Effector memory CD4-positive, alpha-beta T cell (primary cell): ENCODE results near the gene RALGPS1.
A peak's percentile ranks its signal among the peaks of the same experiment; 100 is the strongest.

ENCODE experiments used
- DNase-seq, 3 donors: peaks; one replicate each; pipeline ENCODE4 v3.0.0-alpha.2; 2020
- H3K27ac ChIP-seq: 2 replicates; pipeline ENCODE4 v1.7.0; 2013; ENCODE audit warnings: mild to moderate bottlenecking, low read length, moderate library complexity; ENCODE audit not compliant: insufficient read depth, poor library complexity, severe bottlenecking
- H3K27me3 ChIP-seq: replicated peaks from 2 replicates; pipeline ENCODE4 v1.7.0; 2013; ENCODE audit warnings: mild to moderate bottlenecking, low read length; ENCODE audit not compliant: insufficient read depth, control insufficient read depth, poor library complexity, severe bottlenecking
- H3K36me3 ChIP-seq: 2 replicates; pipeline ENCODE4 v1.7.0; 2013; ENCODE audit warnings: mild to moderate bottlenecking, low read length, moderate library complexity; ENCODE audit not compliant: control insufficient read depth, insufficient read depth
- H3K4me1 ChIP-seq: 2 replicates; pipeline ENCODE4 v1.7.0; 2013; ENCODE audit warnings: low read length, mild to moderate bottlenecking; ENCODE audit not compliant: control insufficient read depth, insufficient read depth, poor library complexity, severe bottlenecking
- H3K4me3 ChIP-seq: 2 replicates; pipeline ENCODE4 v1.7.0; 2013; ENCODE audit warnings: low read length, low read depth, mild to moderate bottlenecking; ENCODE audit not compliant: insufficient read depth, poor library complexity, severe bottlenecking
- H3K9me3 ChIP-seq: 2 replicates; pipeline ENCODE4 v1.7.0; 2013; ENCODE audit warnings: mild to moderate bottlenecking, low read length, moderate library complexity; ENCODE audit not compliant: control insufficient read depth

Gene RALGPS1

GRCh38 chr9:127081250-127082185 lies 166.9 kb downstream of the RALGPS1 start:
- DNase-seq, result no peak
- Histone ChIP-seq H3K36me3 (no peaks in the 10 kb centered on the region), H3K4me3 (no peak overlapping the region), H3K27me3 (no peaks in the 10 kb centered on the region), H3K9me3 (no peaks in the 10 kb centered on the region), H3K4me1 (no peaks in the 10 kb centered on the region), H3K27ac (no peak overlapping the region)

GRCh38 chr9:127083138-127083980 lies 168.8 kb downstream of the RALGPS1 start:
- Histone ChIP-seq H3K4me1 (no peaks in the 10 kb centered on the region), H3K36me3 (no peaks in the 10 kb centered on the region), H3K9me3 (no peaks in the 10 kb centered on the region), H3K27me3 (no peaks in the 10 kb centered on the region), H3K27ac (no peak overlapping the region), H3K4me3 (no peak overlapping the region)
- no peak for DNase-seq

- Histone ChIP-seq H3K27ac (peak overlapping the region; percentile 12), H3K36me3 (no peaks in the 10 kb centered on the region), H3K4me1 (no peaks in the 10 kb centered on the region), H3K9me3 (no peaks in the 10 kb centered on the region), H3K4me3 (no peak overlapping the region), H3K27me3 (no peaks in the 10 kb centered on the region)
- no peak for DNase-seq
These were observed 169.8 kb downstream of the RALGPS1 start for GRCh38 chr9:127084076-127085039.

GRCh38 chr9:127085186-127085585 lies 170.6 kb downstream of the RALGPS1 start:
- H3K9me3 ChIP-seq, result no peaks in the 10 kb centered on the region
- H3K27ac ChIP-seq, result no peak overlapping the region
- no peaks in the 10 kb centered on the region for H3K36me3 ChIP-seq
- no peaks in the 10 kb centered on the region for H3K4me1 ChIP-seq
- H3K4me3 ChIP-seq, result no peak overlapping the region
- no peaks in the 10 kb centered on the region for H3K27me3 ChIP-seq
- DNase-seq, result no peak

- Histone ChIP-seq H3K9me3 (no peaks in the 10 kb centered on the region), H3K27me3 (no peaks in the 10 kb centered on the region), H3K4me1 (no peaks in the 10 kb centered on the region), H3K4me3 (no peak overlapping the region), H3K27ac (no peak overlapping the region), H3K36me3 (no peaks in the 10 kb centered on the region)
- DNase-seq, result no peak
These were observed 172.2 kb downstream of the RALGPS1 start for GRCh38 chr9:127086771-127087170.

GRCh38 chr9:127087411-127087810 lies 172.8 kb downstream of the RALGPS1 start:
- Histone ChIP-seq H3K27me3 (no peaks in the 10 kb centered on the region), H3K9me3 (no peaks in the 10 kb centered on the region), H3K4me3 (no peak overlapping the region), H3K27ac (no peak overlapping the region), H3K4me1 (no peaks in the 10 kb centered on the region), H3K36me3 (no peaks in the 10 kb centered on the region)
- no peak for DNase-seq

GRCh38 chr9:127087836-127088235 lies 173.3 kb downstream of the RALGPS1 start:
- H3K9me3 ChIP-seq, result no peaks in the 10 kb centered on the region
- no peak overlapping the region for H3K27ac ChIP-seq
- no peaks in the 10 kb centered on the region for H3K36me3 ChIP-seq
- no peaks in the 10 kb centered on the region for H3K4me1 ChIP-seq
- no peak for DNase-seq
- no peaks in the 10 kb centered on the region for H3K27me3 ChIP-seq
- no peak overlapping the region for H3K4me3 ChIP-seq

- no peaks in the 10 kb centered on the region for H3K9me3 ChIP-seq
- no peaks in the 10 kb centered on the region for H3K27me3 ChIP-seq
- no peaks in the 10 kb centered on the region for H3K4me1 ChIP-seq
- H3K36me3 ChIP-seq, result no peaks in the 10 kb centered on the region
- DNase-seq, result no peak
- no peak overlapping the region for H3K4me3 ChIP-seq
- no peak overlapping the region for H3K27ac ChIP-seq
These were observed 174.4 kb downstream of the RALGPS1 start for GRCh38 chr9:127088724-127089615.

- Histone ChIP-seq H3K9me3 (no peaks in the 10 kb centered on the region), H3K27me3 (no peaks in the 10 kb centered on the region), H3K4me3 (no peak overlapping the region), H3K4me1 (no peaks in the 10 kb centered on the region), H3K36me3 (no peaks in the 10 kb centered on the region), H3K27ac (no peak overlapping the region)
- DNase-seq, result no peak
These were observed 175.1 kb downstream of the RALGPS1 start for GRCh38 chr9:127089631-127090081.
